B cell (primary cell): Measurements from ENCODE around the gene DEFB124.
"Not testable (repeated sequence)": the region's sequence is repeated elsewhere in the genome, so short reads cannot be mapped to it uniquely, and the experiment has no call there.

Experiments used
- CTCF ChIP-seq: fragments of 200-600 bp; IDR thresholded peaks from one replicate; pipeline ENCODE4 v1.8.0; 2022; ENCODE audit warnings: antibody characterized with exemption, mild to moderate bottlenecking
- EZH2 ChIP-seq: IDR thresholded peaks from 2 replicates; pipeline ENCODE4 v1.6.1; 2012; ENCODE audit warnings: borderline replicate concordance, low read depth, mild to moderate bottlenecking, moderate library complexity, low read length; ENCODE audit not compliant: insufficient read depth, poor library complexity, severe bottlenecking

GRCh38 chr20:31426891-31427551, 47.9 kb downstream of the DEFB124 start:
- not testable (repeated sequence) for TF ChIP-seq EZH2, CTCF
